Measurements from ENCODE around the gene EYA2.

The EYA2 gene

DNA sequence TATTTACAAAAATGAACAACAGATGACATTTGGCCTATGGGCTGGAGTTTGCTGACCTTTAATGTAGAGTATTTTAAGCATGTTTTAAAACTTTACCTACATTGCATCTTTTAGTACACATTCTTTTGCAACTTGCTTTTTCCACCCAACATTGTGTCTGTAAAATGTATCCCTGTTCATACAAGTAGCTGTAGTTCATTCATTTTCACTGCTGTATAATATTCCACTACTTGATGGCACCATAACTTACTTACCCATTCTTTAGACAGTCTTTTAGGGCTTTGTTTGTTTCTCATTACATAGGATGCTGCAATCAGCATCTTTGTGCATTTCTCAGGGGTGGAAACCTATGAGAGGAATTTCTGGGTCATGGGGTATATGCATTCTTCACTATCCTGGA lies 115.1 kb downstream of the EYA2 start:
- no peak for TF ChIP-seq CTCF (IDR thresholded peaks at IDR 0.05; ENCODE audit: insufficient read depth, low read depth, low read length, missing control alignments)
- no peak overlapping the region for H3K4me3 ChIP-seq (ENCODE audit: low read length)
- DNase-seq (ENCODE audit: low read depth) = no peak

GRCh38 chr20:47011984-47012383 lies 117.3 kb downstream of the EYA2 start:
- no peak for DNase-seq (ENCODE audit: low read depth)
- TF ChIP-seq CTCF (IDR thresholded peaks at IDR 0.05; ENCODE audit: insufficient read depth, low read depth, low read length, missing control alignments) = no peak
- H3K4me3 ChIP-seq (ENCODE audit: low read length) = no peak overlapping the region

DNA sequence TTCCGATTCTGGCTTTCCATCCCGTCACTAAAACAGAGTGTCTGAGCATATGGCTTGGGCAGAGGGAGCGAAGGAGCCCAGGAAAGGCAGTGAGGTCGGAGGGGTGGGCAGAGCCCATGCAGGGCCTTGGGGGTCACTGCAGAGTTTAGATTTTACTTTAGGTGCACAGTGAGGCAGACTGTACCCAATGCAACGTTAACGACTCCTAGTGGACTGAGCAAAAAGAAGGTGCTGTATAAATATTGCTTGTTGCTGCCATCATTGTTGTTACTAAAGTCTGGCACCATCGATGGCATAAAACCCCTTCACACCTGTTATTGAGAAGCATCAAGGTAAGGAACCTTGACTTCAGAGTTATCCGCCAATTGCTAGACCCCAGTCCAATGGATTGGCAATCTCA lies 119.0 kb downstream of the EYA2 start:
- TF ChIP-seq CTCF (IDR thresholded peaks at IDR 0.05; ENCODE audit: insufficient read depth, low read depth, low read length, missing control alignments) = no peak
- H3K4me3 ChIP-seq (ENCODE audit: low read length) = no peak overlapping the region
- no peak for DNase-seq (ENCODE audit: low read depth)

DNA sequence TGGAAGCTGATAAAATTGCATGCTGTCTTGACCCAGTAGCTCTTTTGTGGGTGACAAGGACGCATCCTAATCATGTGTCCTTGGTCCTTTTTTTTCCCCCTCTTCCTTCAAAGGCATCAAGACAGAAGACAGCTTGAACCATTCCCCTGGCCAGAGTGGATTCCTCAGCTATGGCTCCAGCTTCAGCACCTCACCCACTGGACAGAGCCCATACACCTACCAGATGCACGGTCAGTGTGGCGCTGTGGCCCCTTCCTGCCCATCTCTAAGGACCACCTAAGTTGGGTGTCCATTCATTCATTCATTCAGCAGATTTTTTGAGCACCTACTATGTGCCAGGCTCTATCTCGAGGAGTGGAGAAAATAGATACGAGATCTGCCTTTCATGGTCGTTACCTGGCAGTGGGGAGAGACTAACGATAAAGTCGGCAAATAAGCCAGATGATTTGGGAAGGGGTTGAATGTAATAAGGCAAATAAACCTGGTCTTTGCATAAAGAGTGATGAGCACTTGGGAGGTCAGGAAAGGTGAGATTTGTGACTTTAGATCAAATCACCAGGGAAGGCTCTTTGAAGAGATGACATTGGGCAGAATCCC lies 121.5 kb downstream of the EYA2 start:
- no peak for DNase-seq (ENCODE audit: low read depth)
- H3K4me3 ChIP-seq (ENCODE audit: low read length) = no peak overlapping the region
- TF ChIP-seq CTCF (IDR thresholded peaks at IDR 0.05; ENCODE audit: insufficient read depth, low read depth, low read length, missing control alignments) = no peak

- no peak overlapping the region for H3K4me3 ChIP-seq (ENCODE audit: low read length)
- no peak for DNase-seq (ENCODE audit: low read depth)
- no peak for TF ChIP-seq CTCF (IDR thresholded peaks at IDR 0.05; ENCODE audit: insufficient read depth, low read depth, low read length, missing control alignments)
These were observed 123.7 kb downstream of the EYA2 start for GRCh38 chr20:47018381-47018780.

DNA sequence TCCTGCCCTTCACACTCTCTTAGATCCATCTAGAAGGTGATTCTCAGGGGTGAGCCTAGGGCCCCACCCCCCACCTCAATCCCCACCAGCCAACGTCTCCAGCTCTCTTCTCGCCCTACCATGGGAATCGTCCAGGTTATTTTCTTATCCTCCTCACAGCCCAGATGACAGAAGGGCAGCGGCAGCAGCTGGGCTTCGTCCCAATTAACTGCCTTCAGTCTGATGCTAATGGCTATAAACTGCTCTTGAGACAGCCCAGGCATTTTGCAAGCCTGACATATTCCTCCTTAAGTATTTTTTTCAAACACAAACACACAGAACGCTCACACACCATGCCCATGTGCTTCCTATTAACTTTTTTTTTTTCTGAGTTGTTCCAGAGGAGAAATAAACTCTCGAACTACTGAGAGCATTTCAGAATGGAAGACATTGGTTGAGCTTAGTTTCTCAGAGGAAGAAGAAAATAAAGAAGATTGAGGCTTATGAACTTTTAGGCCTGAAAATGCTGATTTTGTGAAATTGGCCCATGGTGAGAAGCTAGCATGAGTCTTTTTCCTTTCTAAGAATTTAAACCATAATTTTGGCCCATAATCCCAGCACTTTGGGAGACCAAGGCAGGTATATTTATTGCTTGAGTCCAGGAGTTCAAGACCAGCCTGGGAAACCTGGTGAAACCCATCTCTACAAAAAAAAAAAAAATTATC lies 124.6 kb downstream of the EYA2 start:
- no peak for TF ChIP-seq CTCF (IDR thresholded peaks at IDR 0.05; ENCODE audit: insufficient read depth, low read depth, low read length, missing control alignments)
- no peak for DNase-seq (ENCODE audit: low read depth)
- H3K4me3 ChIP-seq (ENCODE audit: low read length) = no peak overlapping the region

- no peak overlapping the region for H3K4me3 ChIP-seq (ENCODE audit: low read length)
- no peak for TF ChIP-seq CTCF (IDR thresholded peaks at IDR 0.05; ENCODE audit: insufficient read depth, low read depth, low read length, missing control alignments)
- DNase-seq (ENCODE audit: low read depth) = no peak
These were observed 125.6 kb downstream of the EYA2 start for GRCh38 chr20:47020231-47020630.

Data from epithelial cell of esophagus (primary cell).